Thymus (tissue), 11 donors: ENCODE measurements around the gene E2F8. TPM values are rescaled to one million over a fixed set of nuclear protein-coding genes. Genes with fewer than 3 reads are reported as not detected.

Source experiments
- DNase-seq, 9 donors: peaks; one replicate each; pipeline ENCODE4 v3.0.0-alpha.2; 2013; ENCODE audit warnings: low spot score in 9 of 9, low read depth in 6 of 9, missing footprints in 1 of 9
- H3K27ac ChIP-seq, 2 donors: one replicate each; pipeline ENCODE4 v1.5.1; 2013; ENCODE audit warnings: control low read depth in 1 of 2, low read depth in 1 of 2, low read length in 1 of 2, mild to moderate bottlenecking in 1 of 2, moderate library complexity in 1 of 2
- H3K27me3 ChIP-seq, 2 donors: one replicate each; pipeline ENCODE4 v1.5.1; 2013; ENCODE audit warnings: low read length in 1 of 2; ENCODE audit not compliant: control insufficient read depth in 2 of 2, insufficient read depth in 1 of 2
- H3K36me3 ChIP-seq, 2 donors: one replicate each; pipeline ENCODE4 v1.5.1; 2013; ENCODE audit warnings: low read length in 1 of 2, mild to moderate bottlenecking in 1 of 2, moderate library complexity in 1 of 2; ENCODE audit not compliant: control insufficient read depth in 2 of 2, insufficient read depth in 2 of 2
- H3K4me1 ChIP-seq, 2 donors: one replicate each; pipeline ENCODE4 v1.5.1; 2013; ENCODE audit warnings: low read length in 2 of 2; ENCODE audit not compliant: control insufficient read depth in 2 of 2, insufficient read depth in 2 of 2
- H3K4me3 ChIP-seq, 2 donors: one replicate each; pipeline ENCODE4 v1.5.1; 2013; ENCODE audit warnings: low read length in 2 of 2, control low read depth in 1 of 2, mild to moderate bottlenecking in 1 of 2
- H3K9me3 ChIP-seq, 2 donors: one replicate each; pipeline ENCODE4 v1.5.1; 2013; ENCODE audit warnings: low read length in 1 of 2, mild to moderate bottlenecking in 1 of 2; ENCODE audit not compliant: control insufficient read depth in 2 of 2, insufficient read depth in 1 of 2
- WGBS: extraction: QIAGEN DNeasy Blood & Tissue Kit; methylation state at CpG from one replicate; pipeline ENCODE4 v1.1.7; 2013; 5-methylcytosine and 5-hydroxymethylcytosine counted together
- polyA plus RNA-seq: library from polyadenylated mRNA; stranded (reverse); fragments of 200-250 nt; gene quantifications from one replicate; pipeline ENCODE4 v1.2.3, GENCODE V29; 2013
- total RNA-seq: library from RNA; stranded (reverse); fragments of 120-200 nt; gene quantifications from one replicate; pipeline ENCODE4 v1.2.4, GENCODE V29; 2013
- donor health status: healthy.

The E2F8 gene
- total and polyA plus RNA-seq, 2 donors: 0.43 to 5.5 TPM

- Histone ChIP-seq H3K36me3 (no peaks in the 10 kb centered on the region), H3K4me1 (no peaks in the 10 kb centered on the region), H3K27ac (no peak overlapping the region), H3K4me3 (no peak overlapping the region), H3K27me3 (no peaks in the 10 kb centered on the region), H3K9me3 (no peaks in the 10 kb centered on the region)
- no peak for DNase-seq
- WGBS: 52% methylated on average over 3 of the region's 3 CpGs
Measured at GRCh38 chr11:19253817-19254216, 13.1 kb upstream of the E2F8 start.

GRCh38 chr11:19253153-19253745 is 12.5 kb upstream of the E2F8 start:
- H3K4me3 ChIP-seq: no peak overlapping the region
- H3K9me3 ChIP-seq: no peaks in the 10 kb centered on the region
- no peak for DNase-seq
- no peaks in the 10 kb centered on the region for H3K4me1 ChIP-seq
- no peaks in the 10 kb centered on the region for H3K27me3 ChIP-seq
- H3K27ac ChIP-seq: no peak overlapping the region
- H3K36me3 ChIP-seq: no peaks in the 10 kb centered on the region
- 92% methylated on average over 7 of the region's 7 CpGs for WGBS

DNA sequence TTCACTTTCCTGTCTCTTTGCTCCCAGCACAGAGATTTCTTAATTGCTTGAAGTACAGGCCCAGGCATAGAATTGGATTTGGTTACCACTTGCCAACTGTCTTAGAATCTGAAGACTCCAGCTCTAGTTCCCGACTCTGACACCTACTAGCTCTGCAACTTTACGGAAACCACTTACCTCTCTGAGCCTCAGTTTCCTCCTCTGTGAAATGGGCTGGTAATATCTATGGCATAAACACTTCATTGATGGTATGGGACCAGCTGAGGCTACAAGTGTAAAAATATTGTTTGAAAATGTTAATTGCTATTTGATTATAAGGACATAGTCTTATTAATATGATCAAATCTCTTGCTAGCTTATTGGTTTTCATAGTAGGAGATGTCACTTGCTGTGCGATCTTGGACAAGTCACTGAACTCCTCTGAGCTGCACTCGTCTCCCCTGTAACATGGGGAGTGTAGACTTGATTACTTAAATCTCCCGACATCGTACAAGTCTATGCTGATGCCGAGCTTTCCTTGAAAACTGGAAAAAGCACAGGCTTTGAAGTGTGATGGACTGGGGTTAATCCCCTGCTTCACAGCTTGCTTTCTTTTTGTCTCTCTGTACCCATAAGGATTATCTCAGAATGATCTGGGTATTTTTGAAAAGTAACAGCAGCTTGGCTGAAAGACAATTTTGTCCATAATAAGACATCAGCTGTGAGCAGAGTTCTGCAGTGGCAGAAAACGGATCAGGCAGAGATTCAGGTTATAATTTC is 11.8 kb upstream of the E2F8 start:
- H3K36me3 ChIP-seq: no peaks in the 10 kb centered on the region
- no peak overlapping the region for H3K27ac ChIP-seq
- no peaks in the 10 kb centered on the region for H3K4me1 ChIP-seq
- WGBS: 97% methylated on average over 8 of the region's 8 CpGs
- H3K27me3 ChIP-seq: no peaks in the 10 kb centered on the region
- no peak overlapping the region for H3K4me3 ChIP-seq
- DNase-seq: no peak
- H3K9me3 ChIP-seq: no peaks in the 10 kb centered on the region

DNA sequence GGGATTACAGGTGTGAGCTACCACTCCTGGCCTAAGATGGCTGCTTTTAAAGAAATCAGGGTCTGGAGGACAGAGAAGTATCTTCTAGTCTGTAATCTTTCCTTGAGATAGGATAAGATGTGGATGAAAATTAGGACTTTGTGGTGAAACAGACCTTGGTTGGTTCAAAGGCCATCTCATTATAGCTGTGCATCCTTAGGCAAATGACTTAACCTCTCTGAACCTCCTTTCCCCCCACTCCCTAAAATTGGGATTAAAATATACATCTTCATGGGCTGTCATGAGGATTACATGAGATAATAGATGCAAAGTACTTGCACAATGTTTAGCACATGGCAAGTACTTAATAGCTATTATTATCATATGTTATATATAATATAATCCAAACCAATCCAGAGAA is 10.8 kb upstream of the E2F8 start:
- Histone ChIP-seq H3K9me3 (no peaks in the 10 kb centered on the region), H3K4me3 (no peak overlapping the region), H3K4me1 (no peaks in the 10 kb centered on the region), H3K27me3 (no peaks in the 10 kb centered on the region), H3K27ac (no peak overlapping the region), H3K36me3 (no peaks in the 10 kb centered on the region)
- DNase-seq: no peak

GRCh38 chr11:19246816-19247215 is 6.1 kb upstream of the E2F8 start:
- no peaks in the 10 kb centered on the region for H3K36me3 ChIP-seq
- no peak for DNase-seq
- H3K4me1 ChIP-seq: peaks cover 14 to 20% of the 10 kb centered on the region in 2 donors
- no peak overlapping the region for H3K27ac ChIP-seq
- no peaks in the 10 kb centered on the region for H3K9me3 ChIP-seq
- 98% methylated on average over 1 of the region's 1 CpG for WGBS
- peaks cover 0 to 16% of the 10 kb centered on the region in 2 donors for H3K27me3 ChIP-seq
- H3K4me3 ChIP-seq: no peak overlapping the region

DNA sequence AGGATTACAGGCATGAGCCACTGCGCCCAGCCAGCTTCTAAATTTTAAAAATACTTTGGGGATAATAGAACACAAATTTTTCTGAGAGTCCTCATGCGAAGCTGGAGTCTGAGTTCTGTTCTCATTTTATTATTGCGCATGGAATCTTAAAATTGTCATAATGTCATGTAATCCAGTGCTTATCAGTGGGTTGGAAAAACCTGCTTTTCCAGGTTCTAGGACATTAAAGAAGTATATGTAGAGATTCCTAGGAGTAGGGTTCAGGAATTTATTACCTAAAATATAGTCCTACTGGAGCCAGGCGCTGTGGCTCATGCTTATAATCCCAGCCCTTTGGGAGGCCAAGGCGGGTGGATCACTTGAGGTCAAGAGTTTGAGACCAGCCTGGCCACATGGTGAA is 4.6 kb upstream of the E2F8 start:
- H3K4me3 ChIP-seq: no peak overlapping the region
- H3K9me3 ChIP-seq: no peaks in the 10 kb centered on the region
- H3K36me3 ChIP-seq: no peaks in the 10 kb centered on the region
- H3K4me1 ChIP-seq: peaks cover 14 to 24% of the 10 kb centered on the region in 2 donors
- DNase-seq: no peak
- WGBS: 88% methylated on average over 5 of the region's 5 CpGs
- peaks cover 0 to 21% of the 10 kb centered on the region in 2 donors for H3K27me3 ChIP-seq
- H3K27ac ChIP-seq: no peak overlapping the region

DNA sequence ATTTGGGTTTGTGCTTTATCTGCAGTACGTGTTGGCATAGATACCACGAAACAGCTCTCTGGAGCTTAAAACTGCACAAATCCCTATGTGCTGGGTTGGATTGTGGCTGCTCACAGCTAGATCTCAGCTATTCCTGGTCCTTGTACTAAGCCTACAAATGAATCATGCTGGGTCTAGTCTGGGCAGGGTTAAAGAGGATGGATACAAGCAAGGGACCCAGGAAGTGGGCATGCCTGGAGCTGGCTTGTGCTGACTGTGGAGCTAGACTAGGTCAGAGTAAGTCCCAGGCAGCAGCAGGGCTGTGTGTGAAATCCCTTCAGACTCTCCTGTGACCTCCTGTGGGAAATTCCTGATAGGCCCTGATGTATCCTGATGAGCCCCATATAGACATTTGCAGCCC is 3.9 kb upstream of the E2F8 start:
- Histone ChIP-seq H3K27ac (no peak overlapping the region), H3K4me3 (no peak overlapping the region), H3K27me3 (peaks cover 0 to 21% of the 10 kb centered on the region in 2 donors), H3K36me3 (no peaks in the 10 kb centered on the region), H3K9me3 (no peaks in the 10 kb centered on the region), H3K4me1 (peaks cover 14 to 26% of the 10 kb centered on the region in 2 donors)
- no peak for DNase-seq
- WGBS: 95% methylated on average over 2 of the region's 2 CpGs

DNA sequence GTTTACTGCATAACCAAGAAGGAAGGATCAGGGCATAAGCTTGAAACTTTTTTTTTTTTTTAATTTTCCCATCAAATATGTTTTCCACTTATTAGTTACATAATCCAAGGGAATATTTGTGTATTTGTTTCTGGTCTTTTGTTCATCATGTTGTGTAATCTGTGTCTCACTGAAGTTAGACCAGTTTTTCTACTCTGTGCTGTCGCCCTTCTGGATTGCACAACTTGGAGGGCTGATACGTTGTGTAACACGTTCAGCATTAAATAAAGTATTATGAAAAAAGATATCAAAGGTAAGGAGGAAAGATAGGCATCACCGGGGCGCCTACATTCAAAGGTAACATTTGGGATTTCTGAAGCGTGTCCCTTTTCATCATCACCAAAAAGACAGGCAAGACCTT is 3.3 kb upstream of the E2F8 start:
- Histone ChIP-seq H3K36me3 (no peaks in the 10 kb centered on the region), H3K4me1 (peaks cover 14 to 26% of the 10 kb centered on the region in 2 donors), H3K27ac (no peak overlapping the region), H3K27me3 (peaks cover 0 to 21% of the 10 kb centered on the region in 2 donors), H3K9me3 (no peaks in the 10 kb centered on the region), H3K4me3 (no peak overlapping the region)
- DNase-seq: no peak
- 93% methylated on average over 6 of the region's 6 CpGs for WGBS

GRCh38 chr11:19243613-19244012 is 2.9 kb upstream of the E2F8 start:
- peaks cover 18 to 26% of the 10 kb centered on the region in 2 donors for H3K4me1 ChIP-seq
- no peak overlapping the region for H3K27ac ChIP-seq
- no peak for DNase-seq
- peaks cover 0 to 21% of the 10 kb centered on the region in 2 donors for H3K27me3 ChIP-seq
- H3K4me3 ChIP-seq: no peak overlapping the region
- peaks cover 0 to 2% of the 10 kb centered on the region in 2 donors for H3K36me3 ChIP-seq
- no peaks in the 10 kb centered on the region for H3K9me3 ChIP-seq
